GM21529 (cell line): ENCODE results near the gene MVB12B.

Experiments used
- ATAC-seq: cut with Tn5 transposase; IDR thresholded peaks from one replicate; pipeline ENCODE4 v1.9.1; 2021; ENCODE audit not compliant: unreplicated experiment

MVB12B gene

GRCh38 chr9:126302730-126303129, 23.9 kb upstream of the MVB12B start:
- no peak for ATAC-seq

- no peak for ATAC-seq
Measured at GRCh38 chr9:126303488-126303887, 23.1 kb upstream of the MVB12B start.

- no peak for ATAC-seq
Measured at GRCh38 chr9:126304207-126304970, 22.2 kb upstream of the MVB12B start.

- no peak for ATAC-seq
Measured at GRCh38 chr9:126304971-126305320, 21.7 kb upstream of the MVB12B start.

- ATAC-seq = no peak
Measured at GRCh38 chr9:126306071-126306647, 20.5 kb upstream of the MVB12B start.

GRCh38 chr9:126307322-126308061, 19.1 kb upstream of the MVB12B start:
- no peak for ATAC-seq

- ATAC-seq = no peak
Measured at GRCh38 chr9:126309427-126310189, 17.0 kb upstream of the MVB12B start.

GRCh38 chr9:126312584-126313551, 13.8 kb upstream of the MVB12B start:
- no peak for ATAC-seq

GRCh38 chr9:126316085-126316655, 10.5 kb upstream of the MVB12B start:
- ATAC-seq = no peak

GRCh38 chr9:126317513-126317912, 9.1 kb upstream of the MVB12B start:
- no peak for ATAC-seq

GRCh38 chr9:126318858-126319257, 7.8 kb upstream of the MVB12B start:
- ATAC-seq = no peak

GRCh38 chr9:126319671-126320070, 7.0 kb upstream of the MVB12B start:
- ATAC-seq = no peak

GRCh38 chr9:126320158-126320922, 6.3 kb upstream of the MVB12B start:
- ATAC-seq = no peak

- ATAC-seq = no peak
Measured at GRCh38 chr9:126321742-126322141, 4.9 kb upstream of the MVB12B start.

GRCh38 chr9:126325821-126326220, 808 bp upstream of the MVB12B start:
- no peak for ATAC-seq

- ATAC-seq = no peak
Measured at GRCh38 chr9:126327006-126327713, 531 bp downstream of the MVB12B start.

GRCh38 chr9:126327714-126328185, 1.1 kb downstream of the MVB12B start:
- ATAC-seq = no peak

- ATAC-seq = no peak
Measured at GRCh38 chr9:126328407-126328806, 1.8 kb downstream of the MVB12B start.
